Peyer's patch (tissue), 4 donors: ENCODE data around the gene HSPBP1.

Experiments
- POLR2A ChIP-seq, 2 donors: fragments of 450-650 bp; IDR thresholded peaks; one replicate each; pipeline ENCODE4 v1.5.1; 2017; ENCODE audit warnings: antibody characterized with exemption in 2 of 2, mild to moderate bottlenecking in 2 of 2, moderate library complexity in 2 of 2
- TF ChIP-seq, protein P1 (sequence below), 6 experiments: fragments of 450-650 bp in 4 of 6; fragments of 200-600 bp in 2 of 6; sonication (generic) in 1 of 6; IDR thresholded peaks; one replicate each; pipeline ENCODE4 v1.5.1; 2017 to 2019; ENCODE audit warnings: antibody characterized with exemption in 6 of 6, mild to moderate bottlenecking in 3 of 6, moderate library complexity in 1 of 6

DNA sequence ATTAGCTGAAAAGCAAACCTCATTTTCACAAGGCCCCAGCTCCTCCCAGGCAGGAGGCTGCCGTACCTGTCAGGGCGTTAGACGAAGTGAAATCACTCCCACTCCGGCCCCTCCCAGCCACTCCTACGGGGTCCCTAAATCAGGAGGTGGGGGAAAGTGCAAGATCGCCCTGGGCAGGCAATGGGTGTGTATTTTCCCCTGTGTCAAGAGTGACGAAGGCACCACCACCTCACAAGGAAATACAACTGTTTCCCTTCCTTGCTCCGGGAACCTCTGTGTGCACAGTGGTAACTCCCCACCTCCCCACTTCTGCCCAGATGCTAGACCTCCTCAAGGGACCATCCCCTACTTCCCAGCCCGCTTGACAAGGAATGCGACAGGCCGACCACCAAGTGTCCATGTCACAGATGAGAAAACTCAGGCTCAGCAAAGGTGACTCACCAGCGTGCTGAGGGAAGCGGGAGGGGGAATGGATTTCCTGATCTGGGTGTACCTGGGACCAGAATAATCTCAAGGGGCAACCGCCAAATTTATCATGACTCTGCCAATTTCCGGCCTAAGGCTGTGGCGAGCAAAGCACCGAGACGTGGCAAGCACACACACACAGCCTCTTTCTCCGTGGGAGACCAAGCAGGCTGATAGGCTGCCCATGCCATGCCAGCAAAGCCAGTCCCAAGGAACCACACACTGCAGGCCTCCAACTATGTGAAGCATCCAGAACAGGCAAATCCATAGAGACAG, 28.4 kb downstream of the HSPBP1 start:
- TF ChIP-seq, protein P1, sequence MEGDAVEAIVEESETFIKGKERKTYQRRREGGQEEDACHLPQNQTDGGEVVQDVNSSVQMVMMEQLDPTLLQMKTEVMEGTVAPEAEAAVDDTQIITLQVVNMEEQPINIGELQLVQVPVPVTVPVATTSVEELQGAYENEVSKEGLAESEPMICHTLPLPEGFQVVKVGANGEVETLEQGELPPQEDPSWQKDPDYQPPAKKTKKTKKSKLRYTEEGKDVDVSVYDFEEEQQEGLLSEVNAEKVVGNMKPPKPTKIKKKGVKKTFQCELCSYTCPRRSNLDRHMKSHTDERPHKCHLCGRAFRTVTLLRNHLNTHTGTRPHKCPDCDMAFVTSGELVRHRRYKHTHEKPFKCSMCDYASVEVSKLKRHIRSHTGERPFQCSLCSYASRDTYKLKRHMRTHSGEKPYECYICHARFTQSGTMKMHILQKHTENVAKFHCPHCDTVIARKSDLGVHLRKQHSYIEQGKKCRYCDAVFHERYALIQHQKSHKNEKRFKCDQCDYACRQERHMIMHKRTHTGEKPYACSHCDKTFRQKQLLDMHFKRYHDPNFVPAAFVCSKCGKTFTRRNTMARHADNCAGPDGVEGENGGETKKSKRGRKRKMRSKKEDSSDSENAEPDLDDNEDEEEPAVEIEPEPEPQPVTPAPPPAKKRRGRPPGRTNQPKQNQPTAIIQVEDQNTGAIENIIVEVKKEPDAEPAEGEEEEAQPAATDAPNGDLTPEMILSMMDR (IDR thresholded peaks at IDR 0.05) = no peak
- TF ChIP-seq POLR2A (IDR thresholded peaks at IDR 0.05) = no peak
